Peyer's patch (tissue), 4 donors: ENCODE data around the gene ASB3. TPM values are rescaled to one million over a fixed set of nuclear protein-coding genes. Genes with fewer than 3 reads are reported as not detected.

Experiments used
- DNase-seq, 3 donors: peaks; one replicate each; pipeline ENCODE4 v3.0.0-alpha.2; 2017 to 2019
- H3K27ac ChIP-seq, 4 donors: fragments of 200-600 bp; sonication (generic); one replicate each; pipeline ENCODE4 v1.5.1; 2016 to 2019
- H3K27me3 ChIP-seq, 2 donors: fragments of 200-600 bp; sonication (generic); one replicate each; pipeline ENCODE4 v1.5.1; 2019
- H3K36me3 ChIP-seq, 3 donors: fragments of 200-600 bp; sonication (generic); one replicate each; pipeline ENCODE4 v1.5.1; 2016 to 2019
- H3K4me1 ChIP-seq, 4 donors: fragments of 200-600 bp; sonication (generic); one replicate each; pipeline ENCODE4 v1.5.1; 2016 to 2019
- H3K4me3 ChIP-seq, 4 donors: fragments of 200-600 bp; sonication (generic); 1 replicate in 3 of 4; 2 replicates in 1 of 4; pipeline ENCODE4 v1.5.1; 2016 to 2019; ENCODE audit warnings: mild to moderate bottlenecking in 1 of 4
- H3K9me3 ChIP-seq, 4 donors: fragments of 200-600 bp; sonication (generic); one replicate each; pipeline ENCODE4 v1.5.1; 2016 to 2019; ENCODE audit warnings: mild to moderate bottlenecking in 1 of 4
- CTCF ChIP-seq, 6 experiments: fragments of 450-650 bp in 4 of 6; fragments of 200-600 bp in 2 of 6; sonication (generic) in 1 of 6; IDR thresholded peaks; one replicate each; pipeline ENCODE4 v1.5.1; 2017 to 2019; ENCODE audit warnings: antibody characterized with exemption in 6 of 6, mild to moderate bottlenecking in 3 of 6, moderate library complexity in 1 of 6
- POLR2A ChIP-seq, 2 donors: fragments of 450-650 bp; IDR thresholded peaks; one replicate each; pipeline ENCODE4 v1.5.1; 2017; ENCODE audit warnings: antibody characterized with exemption in 2 of 2, mild to moderate bottlenecking in 2 of 2, moderate library complexity in 2 of 2
- total RNA-seq, 4 donors: library from RNA; depleted of rRNA; stranded (reverse); fragments of >200 nt; gene quantifications; one replicate each; pipeline ENCODE4 v1.1.0, GENCODE V29; 2016

The ASB3 gene
- total RNA-seq, 4 donors from 2014 or later, result 11.7 to 30.5 (median 18.3) TPM

- peaks cover 0 to 17% (median 0%) of the 10 kb centered on the region in 3 donors for H3K36me3 ChIP-seq
- H3K27me3 ChIP-seq, result no peaks in the 10 kb centered on the region
- H3K4me3 ChIP-seq, result no peak overlapping the region
- DNase-seq, result no peak
- H3K27ac ChIP-seq, result no peak overlapping the region
- H3K9me3 ChIP-seq, result no peaks in the 10 kb centered on the region
- no peak for TF ChIP-seq CTCF (IDR thresholded peaks at IDR 0.05)
- TF ChIP-seq POLR2A (IDR thresholded peaks at IDR 0.05), result no peak
- no peaks in the 10 kb centered on the region for H3K4me1 ChIP-seq
These were observed 89.1 kb downstream of the ASB3 start for GRCh38 chr2:53697686-53698085.

- Histone ChIP-seq H3K36me3 (peaks cover 0 to 17% (median 0%) of the 10 kb centered on the region in 3 donors), H3K27me3 (no peaks in the 10 kb centered on the region), H3K27ac (no peak overlapping the region), H3K9me3 (no peaks in the 10 kb centered on the region), H3K4me1 (no peaks in the 10 kb centered on the region), H3K4me3 (no peak overlapping the region)
- DNase-seq, result no peak
- TF ChIP-seq POLR2A (IDR thresholded peaks at IDR 0.05), result no peak
- no peak for TF ChIP-seq CTCF (IDR thresholded peaks at IDR 0.05)
These were observed 89.7 kb downstream of the ASB3 start for GRCh38 chr2:53697092-53697491.

GRCh38 chr2:53695575-53695974, 91.2 kb downstream of the ASB3 start:
- H3K9me3 ChIP-seq, result no peaks in the 10 kb centered on the region
- TF ChIP-seq CTCF (IDR thresholded peaks at IDR 0.05) (no peak), POLR2A (IDR thresholded peaks at IDR 0.05) (no peak)
- peaks cover 0 to 17% (median 0%) of the 10 kb centered on the region in 3 donors for H3K36me3 ChIP-seq
- no peaks in the 10 kb centered on the region for H3K4me1 ChIP-seq
- H3K27me3 ChIP-seq, result no peaks in the 10 kb centered on the region
- H3K27ac ChIP-seq, result no peak overlapping the region
- no peak for DNase-seq
- no peak overlapping the region for H3K4me3 ChIP-seq

- no peak for DNase-seq
- TF ChIP-seq CTCF (IDR thresholded peaks at IDR 0.05) (no peak), POLR2A (IDR thresholded peaks at IDR 0.05) (no peak)
- H3K4me3 ChIP-seq, result no peak overlapping the region
- H3K4me1 ChIP-seq, result no peaks in the 10 kb centered on the region
- peaks cover 0 to 6% (median 0%) of the 10 kb centered on the region in 3 donors for H3K36me3 ChIP-seq
- no peaks in the 10 kb centered on the region for H3K9me3 ChIP-seq
- no peaks in the 10 kb centered on the region for H3K27me3 ChIP-seq
- H3K27ac ChIP-seq, result no peak overlapping the region
These were observed 92.5 kb downstream of the ASB3 start for GRCh38 chr2:53694096-53694771.

GRCh38 chr2:53690876-53691275, 95.9 kb downstream of the ASB3 start:
- no peaks in the 10 kb centered on the region for H3K27me3 ChIP-seq
- DNase-seq, result no peak
- H3K4me3 ChIP-seq, result no peak overlapping the region
- TF ChIP-seq CTCF (IDR thresholded peaks at IDR 0.05) (no peak), POLR2A (IDR thresholded peaks at IDR 0.05) (no peak)
- H3K4me1 ChIP-seq, result no peaks in the 10 kb centered on the region
- no peaks in the 10 kb centered on the region for H3K36me3 ChIP-seq
- H3K9me3 ChIP-seq, result no peaks in the 10 kb centered on the region
- no peak overlapping the region for H3K27ac ChIP-seq
